ENCODE results near the gene SNAPC5.

The SNAPC5 gene

GRCh38 chr15:66454143-66454542 is 43.4 kb downstream of the SNAPC5 start:
- no peak for DNase-seq

GRCh38 chr15:66452971-66453580 is 44.5 kb downstream of the SNAPC5 start:
- DNase-seq = no peak

DNA sequence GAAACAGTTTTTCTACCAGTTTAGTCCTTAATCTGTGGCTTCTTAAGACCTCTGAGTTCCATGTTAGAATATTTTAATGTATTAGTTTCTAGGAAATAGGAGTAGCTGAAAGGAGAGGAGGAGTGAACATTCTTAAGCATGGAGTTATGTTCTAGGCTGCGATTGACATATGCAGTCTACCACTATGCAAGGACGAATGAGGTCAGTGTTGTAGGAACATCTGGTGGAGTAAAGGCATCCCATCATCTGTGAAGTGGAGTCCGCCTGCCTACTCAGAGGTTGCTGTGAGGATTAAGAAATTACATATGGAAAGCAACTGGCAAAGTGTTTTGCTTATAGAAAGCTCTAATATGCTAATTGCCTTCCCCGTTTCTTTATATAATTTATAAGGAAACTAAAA is 45.1 kb downstream of the SNAPC5 start:
- DNase-seq = no peak
